GM12891 (cell line): Measurements from ENCODE around the gene SHCBP1L.

Source experiments
- POLR2A ChIP-seq: IDR thresholded peaks from 2 replicates; pipeline ENCODE4 v1.6.1; 2011; ENCODE audit warnings: low read depth, low read length, control low read depth
- POLR2AphosphoS5 ChIP-seq: IDR thresholded peaks from 2 replicates; pipeline ENCODE4 v1.6.1; 2011; ENCODE audit warnings: low read depth, low read length, control low read depth
- TAF1 ChIP-seq: IDR thresholded peaks from 2 replicates; pipeline ENCODE4 v1.6.1; 2011; ENCODE audit warnings: low read depth, low read length, control low read depth

DNA sequence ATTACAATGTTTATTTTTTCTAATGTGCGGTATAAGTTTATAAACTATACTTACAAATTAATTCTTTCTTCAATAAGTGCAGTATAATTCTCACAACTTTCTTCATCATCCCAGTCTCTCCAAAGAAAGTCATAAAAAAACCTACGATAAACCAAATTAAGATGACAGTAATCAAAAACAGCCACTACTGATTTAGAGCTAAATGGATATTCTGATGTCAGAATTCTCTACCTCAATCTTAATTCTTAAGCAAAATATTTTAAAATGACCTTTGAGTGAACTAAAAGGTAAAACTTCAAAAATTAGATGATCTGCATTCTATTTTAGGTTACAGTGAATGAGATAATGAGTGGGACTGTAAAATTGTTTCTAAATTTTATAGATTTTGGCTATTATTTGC, 13.6 kb downstream of the SHCBP1L start:
- TF ChIP-seq POLR2AphosphoS5 (no peak), POLR2A (no peak), TAF1 (no peak)
